GM23248 (cell line): ENCODE data around the gene SYTL2. TPM values are rescaled to one million over a fixed set of nuclear protein-coding genes. Genes with fewer than 3 reads are reported as not detected.
"Not testable (repeated sequence)": the region's sequence is repeated elsewhere in the genome, so short reads cannot be mapped to it uniquely, and the experiment has no call there.

Source experiments
- DNase-seq: peaks from one replicate; pipeline ENCODE4 v3.0.0-alpha.2; 2015
- H2AFZ ChIP-seq: fragments of 200-600 bp; sonication (generic); 2 replicates; pipeline ENCODE4 v1.6.1; 2016; ENCODE audit warnings: antibody characterized with exemption
- H3F3A ChIP-seq: fragments of 200-600 bp; sonication (generic); 2 replicates; pipeline ENCODE4 v1.6.1; 2016; ENCODE audit warnings: mild to moderate bottlenecking, antibody characterized with exemption, mixed run types; ENCODE audit not compliant: insufficient read depth
- H3K27ac ChIP-seq: fragments of 200-600 bp; sonication (generic); 2 replicates; pipeline ENCODE4 v1.5.1; 2016; ENCODE audit warnings: mild to moderate bottlenecking
- H3K27me3 ChIP-seq: fragments of 200-600 bp; sonication (generic); replicated peaks from 2 replicates; pipeline ENCODE4 v1.6.1; 2016; ENCODE audit warnings: mild to moderate bottlenecking; ENCODE audit not compliant: insufficient read depth
- H3K36me3 ChIP-seq: fragments of 200-600 bp; sonication (generic); 2 replicates; pipeline ENCODE4 v1.6.1; 2016; ENCODE audit warnings: low read depth, mild to moderate bottlenecking
- H3K4me1 ChIP-seq: fragments of 200-600 bp; sonication (generic); 2 replicates; pipeline ENCODE4 v1.6.1; 2016; ENCODE audit warnings: mild to moderate bottlenecking; ENCODE audit not compliant: insufficient read depth
- H3K4me2 ChIP-seq: fragments of 200-600 bp; sonication (generic); one replicate; pipeline ENCODE4 v1.6.1; 2016; ENCODE audit warnings: mild to moderate bottlenecking; ENCODE audit not compliant: unreplicated experiment
- H3K4me3 ChIP-seq: fragments of 200-600 bp; sonication (generic); 2 replicates; pipeline ENCODE4 v1.5.1; 2016; ENCODE audit warnings: mild to moderate bottlenecking
- H3K79me2 ChIP-seq: fragments of 200-600 bp; sonication (generic); 2 replicates; pipeline ENCODE4 v1.6.1; 2016; ENCODE audit warnings: mild to moderate bottlenecking; ENCODE audit not compliant: insufficient read depth
- H3K9ac ChIP-seq: fragments of 200-600 bp; sonication (generic); 2 replicates; pipeline ENCODE4 v1.6.1; 2016; ENCODE audit warnings: mild to moderate bottlenecking
- H3K9me2 ChIP-seq: fragments of 200-600 bp; sonication (generic); 2 replicates; pipeline ENCODE4 v1.6.1; 2016; ENCODE audit warnings: mixed run types, mild to moderate bottlenecking, moderate library complexity; ENCODE audit not compliant: insufficient read depth
- H3K9me3 ChIP-seq: fragments of 200-600 bp; sonication (generic); one replicate; pipeline ENCODE4 v1.6.1; 2017; ENCODE audit warnings: low read depth
- H4K20me1 ChIP-seq: fragments of 200-600 bp; sonication (generic); 2 replicates; pipeline ENCODE4 v1.6.0; 2016; ENCODE audit not compliant: insufficient read depth
- EZH2 ChIP-seq: fragments of 200-600 bp; sonication (generic); IDR thresholded peaks from 2 replicates; pipeline ENCODE4 v1.6.1; 2018; ENCODE audit warnings: antibody characterized with exemption, mild to moderate bottlenecking; ENCODE audit not compliant: insufficient read depth, poor library complexity, severe bottlenecking
- EZH2phosphoT487 ChIP-seq: fragments of 200-600 bp; sonication (generic); IDR thresholded peaks from 2 replicates; pipeline ENCODE4 v1.6.1; 2018; ENCODE audit warnings: antibody characterized with exemption, moderate library complexity, mild to moderate bottlenecking, low read depth; ENCODE audit not compliant: insufficient read depth
- WGBS, 2 experiments: methylation state at CpG; one replicate each; pipeline ENCODE4 v1.1.6; 2015 to 2017; ENCODE audit warnings: low lambda C conversion rate in 2 of 2, low coverage in 1 of 2; ENCODE audit errors: missing lambda C conversion rate in 2 of 2; 5-methylcytosine and 5-hydroxymethylcytosine counted together
- in situ Hi-C: fragments of 300-500 bp; cut with MboI; formaldehyde crosslinking; loops from 2 replicates; pipeline ENCODE4 v1.15.0; 2020
- polyA plus RNA-seq: library from polyadenylated mRNA; unstranded; fragments of >200 nt; fragmentation: Nextera tagmentation; extraction: Ambion mirVana; gene quantifications from 2 replicates; pipeline ENCODE4 v1.2.1, GENCODE V29; 2016
- total RNA-seq: library from RNA; depleted of rRNA; stranded (reverse); fragments of >200 nt; shearing (Covaris generic); gene quantifications from 2 replicates; pipeline ENCODE4 v1.2.3, GENCODE V29; 2014

The SYTL2 gene
- total and polyA plus RNA-seq, 2 experiments from 2014 or later: 3.5 to 5.3 TPM

- no peaks in the 10 kb centered on the region for H3K9me3 ChIP-seq
- no peak overlapping the region for H2AFZ ChIP-seq
- H3K9me2 ChIP-seq: no peaks in the 10 kb centered on the region
- in situ Hi-C loops: no loop called here
- TF ChIP-seq EZH2phosphoT487: no peak
- no peak for TF ChIP-seq EZH2
- peaks cover 37% of the 10 kb centered on the region for H3K4me1 ChIP-seq
- peak overlapping the region; percentile 87 for H3K4me3 ChIP-seq
- peaks cover 32% of the 10 kb centered on the region for H3K36me3 ChIP-seq
- H3K79me2 ChIP-seq: peaks cover 66% of the 10 kb centered on the region
- peak overlapping the region; percentile 99 for H3K9ac ChIP-seq
- peak overlapping the region; percentile 99 for H3K27ac ChIP-seq
- H3F3A ChIP-seq: 0 out of 2 replicates have a peak, but pooled peaks cover 20% of the 10 kb centered on the region
- peak; percentile 46 for DNase-seq
- no peaks in the 10 kb centered on the region for H3K27me3 ChIP-seq
- H4K20me1 ChIP-seq: peaks cover 16% of the 10 kb centered on the region; the same call in 1 of the 2 replicates
- peak overlapping the region; percentile 96 for H3K4me2 ChIP-seq
- WGBS, 2 experiments: 0 to 2% methylated on average over 10 of the region's 10 CpGs
These were observed 147.7 kb downstream of the SYTL2 start for GRCh38 chr11:85663080-85663752.

DNA sequence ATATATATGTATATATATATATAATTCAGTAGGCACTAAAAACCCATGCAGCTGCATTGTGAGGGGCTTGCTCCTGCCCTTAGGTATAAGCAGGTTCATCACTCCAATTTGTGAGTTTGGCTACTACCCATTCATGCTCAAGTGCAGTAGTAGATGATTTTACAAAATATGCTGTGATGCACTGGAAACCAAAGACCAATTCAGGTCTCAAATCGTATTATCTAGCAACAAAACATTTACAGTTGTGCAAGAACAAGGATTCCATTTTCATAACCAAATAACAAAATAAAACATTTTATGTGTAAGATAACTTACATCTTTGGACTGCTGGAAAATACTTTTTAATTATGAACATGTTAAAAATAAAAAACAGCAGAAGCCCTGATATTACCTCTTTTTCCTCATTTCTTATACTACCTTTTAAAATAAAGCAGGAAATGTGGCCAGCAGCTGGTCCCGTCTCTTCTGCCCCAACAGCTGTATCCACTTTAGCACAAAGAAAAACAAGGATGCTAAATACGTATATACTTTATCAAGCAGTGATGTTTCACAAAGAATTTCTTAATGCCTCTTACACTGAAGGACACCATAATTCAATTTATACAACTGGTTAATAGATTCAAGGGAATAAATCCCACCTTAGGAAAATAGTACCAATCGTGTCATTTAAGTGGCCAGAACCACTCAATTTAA lies 148.8 kb downstream of the SYTL2 start:
- H3K4me2 ChIP-seq: peak overlapping the region; percentile 96
- peak overlapping the region; percentile 99 for H3K9ac ChIP-seq
- H3K36me3 ChIP-seq: peaks cover 43% of the 10 kb centered on the region
- TF ChIP-seq EZH2phosphoT487 (no peak), EZH2 (no peak)
- H3K9me2 ChIP-seq: no peaks in the 10 kb centered on the region
- WGBS, 2 experiments: 2 to 3% methylated on average over 4 of the region's 4 CpGs
- peaks cover 77% of the 10 kb centered on the region for H3K79me2 ChIP-seq
- peak; percentile 60 for DNase-seq
- peak overlapping the region; percentile 99 for H3K27ac ChIP-seq
- H2AFZ ChIP-seq: no peak overlapping the region
- H3K4me1 ChIP-seq: peaks cover 43% of the 10 kb centered on the region
- in situ Hi-C loops: no loop called here
- peaks cover 31% of the 10 kb centered on the region for H3F3A ChIP-seq
- peaks cover 16% of the 10 kb centered on the region; the same call in 1 of the 2 replicates for H4K20me1 ChIP-seq
- no peaks in the 10 kb centered on the region for H3K9me3 ChIP-seq
- H3K27me3 ChIP-seq: no peaks in the 10 kb centered on the region
- H3K4me3 ChIP-seq: peak overlapping the region; percentile 87

DNA sequence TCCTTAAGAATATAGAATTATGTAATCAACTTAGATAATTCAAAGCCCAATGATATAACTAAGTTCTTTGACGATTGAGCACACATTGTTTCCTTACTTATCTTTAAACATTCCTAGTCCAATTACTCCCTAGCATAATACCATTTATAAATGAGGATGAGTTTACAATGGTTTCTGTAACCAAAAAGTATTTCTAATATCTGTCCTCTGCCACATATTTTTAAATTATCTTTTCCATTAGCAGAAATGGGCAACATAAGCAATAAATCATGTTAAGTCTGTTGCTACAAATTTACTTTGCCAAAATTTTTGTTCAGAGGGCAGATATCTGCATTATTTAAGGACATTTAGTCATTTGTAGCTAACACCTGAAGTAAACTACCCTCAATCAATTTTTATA lies 152.8 kb downstream of the SYTL2 start:
- H3K36me3 ChIP-seq: peaks cover 68% of the 10 kb centered on the region

DNA sequence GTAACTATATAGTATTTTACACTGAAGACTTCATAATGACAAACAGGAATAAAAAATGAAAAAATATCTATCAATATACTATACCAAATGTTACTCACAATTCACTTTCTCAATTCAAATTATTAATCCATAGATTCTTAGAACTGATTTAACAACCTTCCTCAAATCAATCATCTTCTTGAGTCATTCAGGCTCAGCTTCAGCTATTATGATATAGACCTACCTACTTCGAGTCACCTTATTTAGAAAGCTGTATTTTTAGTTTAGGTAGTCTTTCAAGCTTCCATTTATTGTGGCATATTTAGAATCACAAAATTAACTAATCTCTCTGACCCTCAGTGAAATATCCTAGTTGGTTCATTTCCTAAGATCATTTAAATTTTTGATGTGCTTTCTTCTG lies 154.2 kb downstream of the SYTL2 start:
- Histone ChIP-seq H3K9me3 (no peaks in the 10 kb centered on the region), H3K79me2 (peaks cover 88% of the 10 kb centered on the region), H3F3A (peaks cover 73% of the 10 kb centered on the region), H3K27me3 (no peaks in the 10 kb centered on the region), H3K4me2 (no peak overlapping the region), H3K36me3 (peaks cover 71% of the 10 kb centered on the region), H2AFZ (no peak overlapping the region), H3K9me2 (no peaks in the 10 kb centered on the region), H3K9ac (no peak overlapping the region), H3K4me3 (no peak overlapping the region), H4K20me1 (peaks cover 9% of the 10 kb centered on the region; the same call in 1 of the 2 replicates), H3K4me1 (peaks cover 41% of the 10 kb centered on the region), H3K27ac (no peak overlapping the region)
- WGBS, 2 experiments: 95 to 97% methylated on average over 1 of the region's 1 CpG
- no peak for DNase-seq
- TF ChIP-seq EZH2 (no peak), EZH2phosphoT487 (no peak)
- in situ Hi-C loops: no loop called here

More for the DNA sequence above, 152.8 kb downstream of the SYTL2 start:
- Histone ChIP-seq H3K4me1 (peaks cover 43% of the 10 kb centered on the region), H3K9me3 (no peaks in the 10 kb centered on the region), H3F3A (peaks cover 63% of the 10 kb centered on the region), H2AFZ (no peak overlapping the region), H3K4me3 (no peak overlapping the region), H3K9ac (no peak overlapping the region), H4K20me1 (peaks cover 14% of the 10 kb centered on the region; the same call in 1 of the 2 replicates), H3K27me3 (no peaks in the 10 kb centered on the region), H3K4me2 (no peak overlapping the region), H3K79me2 (peaks cover 98% of the 10 kb centered on the region), H3K9me2 (no peaks in the 10 kb centered on the region), H3K27ac (no peak overlapping the region)
- 87 to 91% methylated on average over 1 of the region's 1 CpG for WGBS, 2 experiments
- TF ChIP-seq EZH2phosphoT487: no peak
- no peak for TF ChIP-seq EZH2
- DNase-seq: no peak
- in situ Hi-C loops: no loop called here

DNA sequence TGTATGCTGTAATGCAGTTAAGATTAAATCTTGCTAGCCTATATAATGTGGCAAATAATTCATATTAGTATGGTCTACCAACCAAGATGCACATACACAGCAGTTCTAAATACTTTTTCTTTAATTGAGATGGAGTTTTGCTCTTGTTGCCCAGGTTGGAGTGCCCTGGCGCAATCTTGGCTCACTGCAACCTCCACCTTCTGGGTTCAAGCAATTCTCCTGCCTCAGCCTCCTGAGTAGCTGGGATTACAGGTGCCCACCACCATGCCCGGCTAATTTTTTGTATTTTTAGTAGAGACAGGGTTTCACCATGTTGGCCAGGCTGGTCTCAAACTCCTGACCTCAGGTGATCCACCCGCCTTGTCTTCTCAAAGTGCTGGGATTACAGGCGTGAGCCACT lies 156.6 kb downstream of the SYTL2 start:
- H4K20me1 ChIP-seq, H2AFZ ChIP-seq, H3K9me2 ChIP-seq, H3K27ac ChIP-seq, H3K27me3 ChIP-seq, H3K4me3 ChIP-seq, H3K9ac ChIP-seq, DNase-seq, H3K9me3 ChIP-seq, in situ Hi-C loops, H3K4me2 ChIP-seq: not testable (repeated sequence)
- WGBS, 2 experiments: 95% methylated on average over 4 of the region's 4 CpGs
- Histone ChIP-seq H3K79me2 (peaks cover 83% of the 10 kb centered on the region), H3K36me3 (peaks cover 49% of the 10 kb centered on the region), H3F3A (peaks cover 82% of the 10 kb centered on the region), H3K4me1 (peaks cover 23% of the 10 kb centered on the region)
